B cell (primary cell): ENCODE data around the gene TBC1D3B. TPM values are rescaled to one million over a fixed set of nuclear protein-coding genes. Genes with fewer than 3 reads are reported as not detected.
A peak's percentile ranks its signal among the peaks of the same experiment; 100 is the strongest.

Experiments used
- ATAC-seq: fragments of 200-7000 bp; cut with Tn5 transposase; one replicate; pipeline ENCODE4 v1.10.0; 2021; ENCODE audit warnings: low read depth, mild to moderate bottlenecking, moderate number of reproducible peaks, moderate library complexity
- CTCF ChIA-PET: fragments of 350-600 bp; sonication (Branson Sonifier 250); formaldehyde crosslinking; loops from one replicate; lab custom pipeline; 2021; ENCODE audit warnings: antibody characterized with exemption, inconsistent platforms; lab: Charles Lee
- POLR2A ChIA-PET: fragments of 350-600 bp; sonication (Branson Sonifier 250); formaldehyde crosslinking; loops from one replicate; lab custom pipeline; 2021; ENCODE audit warnings: antibody characterized with exemption; lab: Charles Lee
- DNase-seq: peaks from one replicate; pipeline ENCODE4 v3.0.0; 2013
- H2AFZ ChIP-seq: 2 replicates; pipeline ENCODE4 v1.6.1; 2012; ENCODE audit warnings: mild to moderate bottlenecking, low read depth, low read length; ENCODE audit not compliant: insufficient read depth, poor library complexity, severe bottlenecking
- H3K27ac ChIP-seq, 2 donors: 1 replicate in 1 of 2; 2 replicates in 1 of 2; pipeline ENCODE4 v1.5.1; 2012 to 2013; ENCODE audit warnings: low read length in 2 of 2, mild to moderate bottlenecking in 2 of 2, moderate library complexity in 1 of 2
- H3K27me3 ChIP-seq, 4 experiments: fragments of 200-600 bp in 1 of 4; sonication (generic) in 1 of 4; replicated peaks in 1 of 4; 1 replicate in 2 of 4; 2 replicates in 2 of 4; pipeline versions ENCODE4 v1.6.1 to v1.7.0; 2013 to 2016; ENCODE audit warnings: low read length in 3 of 4, mild to moderate bottlenecking in 2 of 4, mixed read lengths in 1 of 4, moderate library complexity in 1 of 4; ENCODE audit not compliant: insufficient read depth in 4 of 4, control insufficient read depth in 3 of 4; ENCODE audit errors: control extremely low read depth in 1 of 4
- H3K36me3 ChIP-seq, 2 experiments: replicated peaks in 1 of 2; 1 replicate in 1 of 2; 2 replicates in 1 of 2; pipeline versions ENCODE4 v1.6.1 to v1.7.1; 2013; ENCODE audit warnings: low read length in 1 of 2; ENCODE audit not compliant: insufficient read depth in 2 of 2, control insufficient read depth in 1 of 2; ENCODE audit errors: control extremely low read depth in 1 of 2, extremely low read depth in 1 of 2
- H3K4me1 ChIP-seq, 2 donors: fragments of 200-600 bp in 1 of 2; sonication (generic) in 1 of 2; 1 replicate in 1 of 2; 2 replicates in 1 of 2; pipeline versions ENCODE4 v1.5.1 to v1.6.1; 2013 to 2017; ENCODE audit warnings: low read length in 2 of 2; ENCODE audit not compliant: control insufficient read depth in 2 of 2, insufficient read depth in 2 of 2
- H3K4me2 ChIP-seq: replicated peaks from 2 replicates; pipeline ENCODE3; 2012; ENCODE audit warnings: mild to moderate bottlenecking, low read depth, low read length; ENCODE audit not compliant: poor library complexity, severe bottlenecking
- H3K4me3 ChIP-seq, 5 experiments: fragments of 200-600 bp in 1 of 5; sonication (generic) in 1 of 5; 1 replicate in 3 of 5; 2 replicates in 2 of 5; pipeline versions ENCODE4 v1.5.1 to v1.7.0; 2011 to 2016; ENCODE audit warnings: low read length in 4 of 5, mild to moderate bottlenecking in 4 of 5, low read depth in 2 of 5, control low read depth in 1 of 5, moderate library complexity in 1 of 5; ENCODE audit not compliant: insufficient read depth in 1 of 5; ENCODE audit errors: control extremely low read depth in 1 of 5, extremely low read depth in 1 of 5
- H3K79me2 ChIP-seq: fragments of 200-600 bp; sonication (generic); one replicate; pipeline ENCODE4 v1.6.0; 2016; ENCODE audit warnings: low read length; ENCODE audit not compliant: control insufficient read depth, insufficient read depth
- H3K9ac ChIP-seq: fragments of 200-600 bp; sonication (generic); 2 replicates; pipeline ENCODE4 v1.6.1; 2017; ENCODE audit warnings: mild to moderate bottlenecking, low read length, moderate library complexity
- H3K9me3 ChIP-seq, 3 donors: one replicate each; pipeline versions ENCODE4 v1.6.1 to v1.7.1; 2013; ENCODE audit warnings: low read length in 2 of 3; ENCODE audit not compliant: control insufficient read depth in 2 of 3, insufficient read depth in 1 of 3; ENCODE audit errors: control extremely low read depth in 1 of 3
- H4K20me1 ChIP-seq: 2 replicates; pipeline ENCODE4 v1.6.0; 2012; ENCODE audit warnings: mild to moderate bottlenecking, low read length; ENCODE audit not compliant: insufficient read depth, control insufficient read depth, poor library complexity, severe bottlenecking
- H3K27ac Mint-ChIP-seq: one replicate; pipeline ENCODE4 v1.8.0; 2021; ENCODE audit warnings: mixed read lengths
- H3K27me3 Mint-ChIP-seq: one replicate; pipeline ENCODE4 v1.8.0; 2021; ENCODE audit warnings: mixed read lengths
- H3K4me1 Mint-ChIP-seq: one replicate; pipeline ENCODE4 v1.8.0; 2021; ENCODE audit warnings: mixed read lengths
- H3K4me3 Mint-ChIP-seq: one replicate; pipeline ENCODE4 v1.8.0; 2021; ENCODE audit warnings: mixed read lengths
- H3K9me3 Mint-ChIP-seq: one replicate; pipeline ENCODE4 v1.8.0; 2022; ENCODE audit warnings: mixed read lengths; ENCODE audit not compliant: insufficient read depth
- CTCF ChIP-seq: fragments of 200-600 bp; IDR thresholded peaks from one replicate; pipeline ENCODE4 v1.8.0; 2022; ENCODE audit warnings: antibody characterized with exemption, mild to moderate bottlenecking
- EZH2 ChIP-seq: IDR thresholded peaks from 2 replicates; pipeline ENCODE4 v1.6.1; 2012; ENCODE audit warnings: borderline replicate concordance, low read depth, mild to moderate bottlenecking, moderate library complexity, low read length; ENCODE audit not compliant: insufficient read depth, poor library complexity, severe bottlenecking
- WGBS: methylation state at CpG from one replicate; pipeline ENCODE4 v1.1.5; 2013; ENCODE audit warnings: missing lambda C conversion rate; ENCODE audit not compliant: insufficient coverage; 5-methylcytosine and 5-hydroxymethylcytosine counted together
- intact Hi-C: fragments of 100-400 bp; cut with micrococcal nuclease; formaldehyde crosslinking; loops from one replicate; pipeline ENCODE4 v1.10.0; 2022
- polyA plus RNA-seq: library from polyadenylated mRNA; depleted of rRNA; stranded (reverse); fragments of >200 nt; gene quantifications from 2 replicates; pipeline ENCODE4 v1.2.3, GENCODE V29; 2012
- total RNA-seq, 2 donors: library from RNA; stranded (reverse); fragments of 120-200 nt in 1 of 2; gene quantifications; 1 replicate in 1 of 2; 2 replicates in 1 of 2; pipeline versions ENCODE4 v1.2.3 to v1.2.4, GENCODE V29; 2013 to 2022

Gene TBC1D3B
- total and polyA plus RNA-seq, 2 donors (not counting 1 experiment from before 2014, with no cell fraction given) = 3.2 to 17.3 TPM

- no peak overlapping the region for H3K4me3 ChIP-seq
- no peak overlapping the region for H2AFZ ChIP-seq
- no peaks in the 10 kb centered on the region for H4K20me1 ChIP-seq
- POLR2A ChIA-PET = no interaction called here
- no peaks in the 10 kb centered on the region for H3K36me3 ChIP-seq
- no peaks in the 10 kb centered on the region for H3K79me2 ChIP-seq
- ATAC-seq (no peak), DNase-seq (no peak)
- no peak overlapping the region for H3K9ac ChIP-seq
- H3K9me3 ChIP-seq = no peaks in the 10 kb centered on the region
- WGBS = 52% methylated on average over 11 of the region's 11 CpGs
- peaks cover 11% of the 10 kb centered on the region for H3K27me3 Mint-ChIP-seq
- H3K4me1 Mint-ChIP-seq = peaks cover 44% of the 10 kb centered on the region
- no peak overlapping the region for H3K27ac ChIP-seq
- H3K4me3 Mint-ChIP-seq = no peak overlapping the region
- peaks cover 21 to 27% of the 10 kb centered on the region in 2 donors for H3K4me1 ChIP-seq
- H3K4me2 ChIP-seq = peak overlapping the region; percentile 1
- no peaks in the 10 kb centered on the region for H3K9me3 Mint-ChIP-seq
- TF ChIP-seq CTCF (peak; percentile 55), EZH2 (no peak)
- peaks cover 0 to 11% (median 0%) of the 10 kb centered on the region in 4 experiments for H3K27me3 ChIP-seq
- intact Hi-C loops = loop anchor here (1.0 to 2.0 kb wide), 5 partner anchors 59 to 334 kb away; partner anchors contain the start of gene CCL3
- CTCF ChIA-PET = interaction anchor here (0.6 to 15.6 kb wide), 38 partner anchors 15 to 893 kb away, joined by 3 to 639 read pairs (median 5); partner anchors contain the start of genes CCL14, CCL16, CCL23 and CCL3
- H3K27ac Mint-ChIP-seq = no peak overlapping the region
These were observed 27.1 kb downstream of the TBC1D3B start for GRCh38 chr17:36149296-36149820.

GRCh38 chr17:36148559-36149295 is 27.7 kb downstream of the TBC1D3B start:
- no CpG with 5 or more reads among the region's 6 CpGs for WGBS
- H3K27ac ChIP-seq = no peak overlapping the region
- peaks cover 15 to 21% of the 10 kb centered on the region in 2 donors for H3K4me1 ChIP-seq
- ChIA-PET POLR2A (no interaction called here), CTCF (interaction anchor here (0.6 to 15.6 kb wide), 44 partner anchors 14 to 1011 kb away, joined by 3 to 639 read pairs (median 5); partner anchors contain the start of genes CCL14, CCL16, CCL23 and CCL3)
- TF ChIP-seq CTCF (peak; percentile 100), EZH2 (no peak)
- H3K4me2 ChIP-seq = peak overlapping the region; percentile 1
- H3K4me1 Mint-ChIP-seq = peaks cover 40% of the 10 kb centered on the region
- no peak overlapping the region for H3K4me3 Mint-ChIP-seq
- H3K9me3 ChIP-seq = no peaks in the 10 kb centered on the region
- ATAC-seq = peak; percentile 86
- H3K9ac ChIP-seq = no peak overlapping the region
- no peaks in the 10 kb centered on the region for H3K36me3 ChIP-seq
- H3K9me3 Mint-ChIP-seq = no peaks in the 10 kb centered on the region
- H3K27ac Mint-ChIP-seq = peak overlapping the region; percentile 5
- no peak overlapping the region for H2AFZ ChIP-seq
- no peak overlapping the region for H3K4me3 ChIP-seq
- peaks cover 0 to 11% (median 0%) of the 10 kb centered on the region in 4 experiments for H3K27me3 ChIP-seq
- peak; percentile 83 for DNase-seq
- H4K20me1 ChIP-seq = no peaks in the 10 kb centered on the region
- peaks cover 11% of the 10 kb centered on the region for H3K27me3 Mint-ChIP-seq
- H3K79me2 ChIP-seq = no peaks in the 10 kb centered on the region
- intact Hi-C loops = loop anchor here (1.0 to 2.0 kb wide), 5 partner anchors 58 to 335 kb away; partner anchors contain the start of gene CCL3
